ENCODE measurements around the gene TAAR6. TPM values are rescaled to one million over a fixed set of nuclear protein-coding genes. Genes with fewer than 3 reads are reported as not detected.
"Not testable (repeated sequence)": the region's sequence is repeated elsewhere in the genome, so short reads cannot be mapped to it uniquely, and the experiment has no call there.

The TAAR6 gene, protein sequence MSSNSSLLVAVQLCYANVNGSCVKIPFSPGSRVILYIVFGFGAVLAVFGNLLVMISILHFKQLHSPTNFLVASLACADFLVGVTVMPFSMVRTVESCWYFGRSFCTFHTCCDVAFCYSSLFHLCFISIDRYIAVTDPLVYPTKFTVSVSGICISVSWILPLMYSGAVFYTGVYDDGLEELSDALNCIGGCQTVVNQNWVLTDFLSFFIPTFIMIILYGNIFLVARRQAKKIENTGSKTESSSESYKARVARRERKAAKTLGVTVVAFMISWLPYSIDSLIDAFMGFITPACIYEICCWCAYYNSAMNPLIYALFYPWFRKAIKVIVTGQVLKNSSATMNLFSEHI
- not detected for polyA plus RNA-seq (2013, experiment 1 of 2; ENCODE audit: insufficient read length)
- not detected for polyA plus RNA-seq (2013, experiment 2 of 2; ENCODE audit: insufficient read length)

DNA sequence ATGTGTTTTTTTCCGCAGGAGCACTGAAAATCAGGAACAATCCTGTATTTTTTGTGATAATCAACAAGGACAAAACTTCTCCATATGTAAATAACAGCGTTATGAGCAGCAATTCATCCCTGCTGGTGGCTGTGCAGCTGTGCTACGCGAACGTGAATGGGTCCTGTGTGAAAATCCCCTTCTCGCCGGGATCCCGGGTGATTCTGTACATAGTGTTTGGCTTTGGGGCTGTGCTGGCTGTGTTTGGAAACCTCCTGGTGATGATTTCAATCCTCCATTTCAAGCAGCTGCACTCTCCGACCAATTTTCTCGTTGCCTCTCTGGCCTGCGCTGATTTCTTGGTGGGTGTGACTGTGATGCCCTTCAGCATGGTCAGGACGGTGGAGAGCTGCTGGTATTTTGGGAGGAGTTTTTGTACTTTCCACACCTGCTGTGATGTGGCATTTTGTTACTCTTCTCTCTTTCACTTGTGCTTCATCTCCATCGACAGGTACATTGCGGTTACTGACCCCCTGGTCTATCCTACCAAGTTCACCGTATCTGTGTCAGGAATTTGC, at the start of gene TAAR6:
Gene TAAR6 (plus strand): TSS at position 102 of the 557 bp plus-strand sequence. CDS start 0 bp downstream, at position 102.
- DNase-seq = no peak

DNA sequence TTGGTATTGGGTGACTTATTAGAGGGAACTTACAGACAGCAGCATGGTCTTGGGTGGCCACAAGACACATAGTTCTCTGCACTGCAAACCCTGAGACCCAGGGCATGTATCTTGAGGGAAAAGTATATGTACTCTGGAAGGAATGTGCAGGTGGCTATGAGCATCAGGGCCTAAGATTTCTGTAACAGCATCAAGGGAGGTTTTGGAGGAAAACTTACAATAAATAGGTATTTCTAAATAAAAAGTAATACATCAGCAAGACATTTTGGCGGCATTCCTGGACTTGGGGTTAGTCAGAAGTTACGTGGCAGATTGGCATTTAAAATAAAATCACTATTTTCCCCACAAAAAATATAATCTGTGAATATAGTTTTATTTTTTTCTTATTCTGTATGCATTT, 49.2 kb upstream of the TAAR6 start:
- peak; percentile 20 for DNase-seq

DNA sequence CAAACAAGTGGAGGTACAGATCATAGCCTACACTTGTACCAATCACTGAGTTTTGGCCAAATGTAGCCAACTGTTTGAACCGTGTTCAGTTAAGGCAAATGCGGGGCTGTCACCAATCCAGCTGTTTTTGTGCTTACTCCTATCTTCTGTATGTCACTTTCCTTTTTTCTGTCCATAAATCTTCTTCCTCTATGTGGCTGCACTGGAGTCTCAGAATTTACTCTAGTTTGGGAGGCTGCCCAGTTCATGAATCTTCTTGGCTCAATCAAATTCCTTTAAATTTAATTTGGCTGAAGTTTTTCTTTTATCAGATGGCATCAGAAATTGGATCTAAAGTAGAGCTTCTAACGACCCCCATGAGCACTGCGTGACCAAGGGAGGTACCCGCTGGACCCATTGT, 45.5 kb upstream of the TAAR6 start:
- no peak for DNase-seq

DNA sequence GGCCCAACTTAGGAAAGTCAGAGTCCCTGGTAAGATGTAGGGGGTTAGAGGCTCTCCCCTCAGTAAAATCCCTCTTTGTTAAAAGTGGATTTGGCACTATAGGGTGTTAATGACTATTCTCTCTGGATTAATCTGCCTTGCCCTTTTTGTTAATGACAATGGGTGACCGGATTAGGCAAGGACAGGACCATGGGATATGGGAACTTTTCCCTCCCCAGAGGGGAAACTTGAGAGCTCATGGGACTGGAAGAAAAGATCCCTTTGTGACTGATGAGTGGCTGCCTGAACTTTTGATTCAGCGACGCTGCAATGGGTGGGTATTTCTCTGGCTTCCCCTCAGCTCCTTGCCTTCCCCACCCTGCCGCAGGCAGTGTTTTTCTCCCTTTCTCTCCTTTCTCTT, 44.3 kb upstream of the TAAR6 start:
- no peak for DNase-seq

DNA sequence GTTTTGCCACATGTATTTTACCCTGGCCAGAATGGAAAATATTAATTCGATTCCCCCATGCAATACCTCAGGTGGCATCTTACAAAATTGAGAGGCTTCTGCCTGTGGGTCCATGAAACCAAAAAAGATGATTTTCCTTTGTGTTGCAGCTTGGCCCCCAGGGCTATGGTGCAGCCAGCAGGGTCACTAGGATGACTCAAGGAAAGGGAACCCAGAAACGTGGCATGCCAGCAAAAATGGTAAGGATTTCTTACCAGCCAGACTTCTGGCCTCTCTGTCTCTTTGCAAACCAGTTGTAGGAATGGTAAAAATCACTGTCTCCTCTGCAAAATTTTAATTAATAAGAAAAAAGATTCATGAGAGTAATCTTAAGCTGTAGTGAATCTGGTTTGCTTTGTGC, 43.7 kb upstream of the TAAR6 start:
- no peak for DNase-seq

DNA sequence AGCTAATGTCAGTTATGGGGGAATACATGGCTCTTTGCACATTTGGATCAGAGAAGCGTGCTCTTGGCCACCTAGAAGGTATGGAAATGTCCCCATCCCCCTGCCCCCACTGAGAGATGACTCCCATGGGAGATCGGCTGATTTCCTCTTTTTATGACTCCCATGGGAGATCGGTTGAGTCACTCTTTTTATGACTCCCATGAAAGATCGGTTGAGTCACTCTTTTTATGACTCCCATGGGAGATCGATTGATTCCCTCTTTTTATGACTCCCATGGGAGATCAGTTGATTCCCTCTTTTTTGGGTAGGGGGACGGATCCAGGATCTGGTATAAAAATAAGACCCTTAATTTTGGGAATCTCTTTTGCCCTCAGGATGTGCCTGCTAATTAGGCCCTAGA, 42.3 kb upstream of the TAAR6 start:
- peak; percentile 9 for DNase-seq

DNA sequence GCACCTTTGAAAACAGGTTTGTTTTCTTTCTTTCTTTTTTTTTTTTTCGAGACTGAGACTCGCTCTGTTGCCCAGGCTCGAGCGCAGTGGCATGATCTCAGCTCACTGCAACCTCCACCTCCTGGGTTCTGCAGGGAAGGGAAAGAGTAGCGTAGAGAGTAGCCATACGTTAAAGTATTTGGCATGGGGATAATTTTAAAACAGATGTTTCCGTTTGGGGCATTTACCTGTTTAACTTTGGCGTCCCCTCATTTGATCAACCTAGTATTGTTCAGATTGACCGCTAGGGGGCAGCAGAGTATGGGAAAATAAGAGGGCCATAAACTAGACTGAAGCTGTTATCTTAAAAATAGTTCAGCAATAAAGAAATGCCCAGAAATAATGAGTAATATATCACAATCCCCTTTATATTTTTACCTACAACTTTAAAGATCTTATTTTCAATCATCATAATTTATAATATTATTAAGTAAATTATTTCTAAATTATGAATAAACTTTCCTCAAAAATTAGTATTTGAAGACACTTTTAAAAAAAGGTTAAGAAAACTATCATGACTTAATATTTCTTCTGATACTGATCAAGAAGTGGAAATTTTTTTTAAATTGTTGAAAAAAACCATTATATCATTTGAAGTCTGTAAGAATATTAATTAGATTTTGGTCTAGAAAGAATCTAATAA, 39.7 kb upstream of the TAAR6 start:
- peak; percentile 62 for DNase-seq

DNA sequence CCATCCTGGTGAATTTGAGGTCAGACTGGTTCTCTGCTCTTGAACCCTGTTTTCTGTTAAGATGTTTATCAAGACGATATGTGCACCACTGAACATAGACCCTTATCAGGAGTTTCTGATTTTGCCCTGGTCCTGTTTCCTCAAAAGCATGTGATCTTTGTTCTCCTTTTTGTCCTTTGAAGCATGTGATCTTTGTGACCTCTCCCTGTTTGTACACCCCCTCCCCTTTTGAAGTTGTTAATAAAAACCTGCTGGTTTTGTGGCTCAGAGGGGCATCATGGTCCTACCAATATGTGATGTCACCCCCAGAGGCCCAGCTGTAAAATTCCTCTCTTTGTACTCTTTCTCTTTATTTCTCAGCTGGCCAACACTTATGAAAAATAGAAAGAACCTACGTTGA, 35.6 kb upstream of the TAAR6 start:
- DNase-seq = not testable (repeated sequence)

DNA sequence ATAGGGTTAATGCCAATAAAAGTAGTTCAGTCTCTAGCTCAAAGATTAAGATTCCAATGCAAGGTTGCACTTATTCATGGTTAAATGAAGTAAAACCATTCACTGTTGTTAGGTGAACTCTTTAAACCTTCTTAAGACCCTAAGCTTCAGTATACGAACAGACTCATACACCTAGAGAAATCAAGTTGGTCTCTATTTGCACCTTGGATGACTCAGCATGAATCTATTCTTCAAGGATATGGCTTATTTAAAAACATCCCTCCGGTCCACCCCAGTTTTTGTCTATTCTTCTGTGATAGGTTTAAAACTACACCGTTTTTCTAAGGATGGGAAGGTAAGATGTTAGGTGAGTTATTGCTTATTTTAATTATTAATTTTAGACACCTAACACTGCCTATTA, 33.0 kb upstream of the TAAR6 start:
- DNase-seq = no peak

DNA sequence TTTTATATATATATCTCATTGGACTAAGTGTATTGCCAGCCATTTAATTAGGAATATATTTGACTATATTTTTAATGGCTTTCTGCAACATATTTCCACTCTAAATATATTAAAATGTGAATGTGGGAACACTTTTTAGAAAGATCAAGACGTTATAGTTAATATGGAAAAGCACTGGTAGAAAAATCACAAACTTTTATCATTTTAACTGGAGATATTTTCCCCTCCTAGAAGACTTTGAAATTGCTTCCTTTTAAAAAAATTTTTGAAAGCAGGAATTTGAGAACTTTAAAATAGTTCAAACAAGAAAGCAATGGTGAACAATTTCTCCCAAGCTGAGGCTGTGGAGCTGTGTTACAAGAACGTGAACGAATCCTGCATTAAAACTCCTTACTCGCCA, 32.1 kb upstream of the TAAR6 start, which contains the start of gene TAAR9:
Gene TAAR9 (plus strand): TSS at position 301 of the 400 bp plus-strand sequence. CDS start 13 bp downstream, at position 314.
- no peak for DNase-seq

DNA sequence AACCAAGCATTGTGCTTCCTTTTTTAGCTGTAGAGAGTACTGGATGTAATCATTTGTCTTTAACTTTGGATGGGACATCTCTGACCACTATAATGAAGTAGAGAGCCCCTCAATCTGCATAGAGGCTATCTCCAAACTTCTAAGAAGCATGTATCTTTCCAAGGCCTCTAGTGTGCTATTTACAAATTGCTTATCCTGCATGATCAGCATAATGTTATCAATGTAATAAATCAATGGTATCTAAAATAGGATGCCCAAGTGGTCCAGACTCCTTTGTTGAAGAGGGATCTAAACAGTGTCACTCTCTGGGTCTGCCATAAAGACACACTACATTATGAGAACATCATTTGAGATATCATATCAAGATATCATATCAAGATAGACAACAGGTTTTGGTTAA, 25.3 kb upstream of the TAAR6 start:
- DNase-seq = no peak

DNA sequence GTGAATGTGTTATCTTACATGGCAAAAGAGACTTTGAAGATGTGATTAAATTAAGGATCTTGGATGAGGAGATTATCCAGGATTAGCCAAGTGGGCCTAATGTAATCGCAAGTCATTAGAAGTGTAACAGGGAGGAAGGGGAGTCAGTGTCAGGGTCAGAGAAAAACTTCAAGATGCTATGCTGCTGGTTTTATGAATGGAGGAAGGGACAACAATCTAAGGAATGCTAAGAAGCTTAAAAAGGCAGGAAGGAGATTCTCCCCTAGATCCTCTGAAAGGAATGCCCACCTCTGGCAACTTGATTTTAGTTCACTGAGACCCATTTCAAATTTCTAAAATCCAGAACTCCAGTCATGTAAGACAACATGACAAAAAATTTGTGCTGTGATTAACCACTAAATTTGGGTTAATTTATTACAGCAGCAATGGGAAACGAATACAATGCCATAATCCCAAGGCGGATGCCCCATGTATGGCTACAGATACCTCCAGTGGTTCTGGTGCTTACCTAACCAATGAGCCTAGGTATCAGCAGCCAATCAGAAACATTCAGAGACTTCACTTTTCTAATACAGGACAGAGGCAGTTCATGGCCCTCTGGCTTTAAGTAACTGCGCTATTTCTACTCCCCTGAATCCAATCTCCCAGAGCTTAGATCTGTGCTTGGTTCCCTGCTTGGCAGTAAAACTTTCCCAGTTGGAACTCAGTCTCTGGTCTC, 21.2 kb upstream of the TAAR6 start:
- no peak for DNase-seq

DNA sequence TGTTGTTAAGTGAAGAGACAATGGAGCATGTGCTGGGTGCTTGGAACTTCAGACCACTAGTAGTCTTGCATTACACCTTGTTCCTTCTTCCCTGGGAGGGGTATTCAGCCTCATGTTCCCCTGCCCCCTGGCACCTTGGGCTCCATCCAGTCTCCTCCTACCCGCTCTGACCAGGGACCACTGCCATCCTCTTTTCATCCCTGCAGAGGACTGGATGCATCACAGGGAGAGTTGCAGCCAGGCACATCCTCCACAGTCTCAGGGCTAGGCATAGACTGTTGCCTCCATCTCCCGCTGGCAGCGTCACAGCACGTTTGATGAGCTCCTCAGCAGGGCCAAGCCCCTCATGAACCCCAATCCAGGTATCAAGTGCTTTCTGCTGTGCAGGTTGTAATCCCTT, 18.9 kb upstream of the TAAR6 start:
- no peak for DNase-seq

DNA sequence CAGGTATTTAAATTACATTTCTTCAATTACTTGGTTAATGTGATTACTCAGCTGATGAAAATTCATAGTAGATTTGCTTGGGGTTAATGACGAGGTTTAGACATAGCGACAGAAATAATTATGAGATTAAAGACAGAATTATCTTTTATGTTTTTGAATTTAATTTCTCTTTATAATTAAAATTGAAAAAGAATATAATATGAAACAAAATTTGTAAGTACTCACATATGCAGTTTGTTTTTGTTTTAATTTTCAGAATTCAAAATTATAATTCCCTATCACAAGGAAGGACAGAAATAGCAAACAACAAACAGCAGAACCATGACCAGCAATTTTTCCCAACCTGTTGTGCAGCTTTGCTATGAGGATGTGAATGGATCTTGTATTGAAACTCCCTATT, 17.8 kb upstream of the TAAR6 start, which contains the start of gene TAAR8:
Gene TAAR8 (plus strand): TSS at position 301 of the 400 bp plus-strand sequence. CDS start 21 bp downstream, at position 322.
- DNase-seq = no peak

DNA sequence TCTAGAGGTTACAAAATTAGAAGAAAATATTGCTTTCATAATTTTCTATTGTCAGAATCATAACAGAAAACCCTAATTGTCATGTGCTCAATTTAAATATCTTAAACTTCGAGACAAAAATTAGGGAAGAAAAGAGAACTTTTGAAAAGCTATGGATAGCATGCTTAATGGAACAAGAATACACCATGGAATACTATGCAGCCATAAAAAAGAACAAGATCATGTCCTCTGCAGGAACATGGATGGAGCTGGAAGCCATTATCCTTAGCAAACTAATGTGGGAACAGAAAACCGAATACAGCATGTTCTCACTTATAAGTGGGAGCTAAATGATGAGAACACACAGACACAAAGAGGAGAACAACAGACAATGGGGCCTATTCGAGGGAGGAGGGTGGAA, 10.0 kb upstream of the TAAR6 start:
- DNase-seq = not testable (repeated sequence)

DNA sequence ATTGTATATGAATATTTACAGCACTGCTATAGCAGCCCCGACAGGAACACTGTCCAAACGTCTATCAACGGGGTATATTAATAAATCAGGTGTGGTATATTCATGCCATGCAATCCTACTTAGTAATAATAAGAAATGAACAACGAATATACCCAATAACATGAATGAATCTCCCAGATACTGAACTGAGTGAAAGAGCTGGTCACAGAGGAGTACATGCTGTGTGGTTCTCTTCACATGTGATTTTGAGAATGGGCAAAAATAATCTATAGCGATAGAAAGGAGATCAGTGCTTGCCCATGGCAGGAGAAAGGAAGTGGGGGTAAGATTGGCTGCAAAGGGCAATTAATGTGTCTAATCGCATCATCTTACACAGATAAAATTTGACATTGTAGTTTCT, 3.7 kb upstream of the TAAR6 start:
- no peak for DNase-seq

DNA sequence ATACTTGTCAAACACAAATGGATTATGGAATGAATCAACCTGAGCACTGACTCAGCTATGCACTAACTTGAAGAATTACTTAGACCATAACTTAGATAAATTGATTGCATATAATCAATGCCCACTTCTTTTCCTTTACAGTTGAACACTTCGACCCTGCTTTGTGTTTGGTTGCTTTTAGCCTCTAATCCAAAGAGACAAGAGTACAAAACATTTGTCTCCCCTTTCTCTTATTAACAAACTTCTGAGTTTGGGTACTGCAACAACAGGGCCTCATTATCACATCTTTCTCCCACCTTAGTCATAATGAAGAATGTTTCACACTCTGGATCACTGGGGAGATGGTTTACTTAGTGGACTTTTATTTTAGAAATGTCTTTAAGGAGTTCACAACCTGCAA, 2.6 kb upstream of the TAAR6 start:
- no peak for DNase-seq

DNA sequence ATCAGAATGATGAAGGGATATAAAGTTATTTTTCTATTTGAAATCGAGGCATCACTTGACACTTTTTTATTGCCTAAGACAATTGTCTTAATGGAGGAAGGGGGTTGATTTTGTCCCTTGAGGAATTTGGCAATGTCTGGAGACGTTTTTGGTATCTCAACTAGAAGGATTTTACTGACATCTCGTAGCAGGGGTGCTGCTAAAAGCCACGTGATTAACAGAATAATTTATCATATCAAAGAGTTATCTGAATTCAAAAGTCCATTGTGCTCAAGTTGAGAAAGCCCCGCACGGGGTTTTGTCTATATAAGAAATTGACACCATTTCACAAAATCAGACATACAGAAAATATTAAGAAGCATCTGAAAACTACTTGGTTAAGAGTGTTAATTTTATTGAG, 1.5 kb upstream of the TAAR6 start:
- DNase-seq = no peak

DNA sequence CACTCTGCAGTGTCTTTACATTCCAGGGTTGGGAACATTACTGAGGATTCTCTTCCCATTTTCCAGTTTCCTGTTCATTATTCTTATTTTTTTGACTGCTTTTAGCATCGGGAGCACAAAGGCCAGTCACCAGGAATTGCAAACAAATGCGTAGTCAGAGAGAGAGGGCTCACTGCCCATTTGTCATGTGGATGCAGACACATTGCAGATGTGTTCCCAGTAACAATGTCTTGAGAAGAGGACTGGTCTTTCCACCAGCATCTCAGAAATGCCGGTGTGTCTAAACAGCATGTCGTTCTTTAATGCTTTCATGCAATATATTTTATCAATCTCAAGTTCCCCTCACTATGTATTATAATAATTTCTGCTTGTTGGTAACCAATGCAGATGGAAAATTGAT, 952 bp upstream of the TAAR6 start:
- no peak for DNase-seq

DNA sequence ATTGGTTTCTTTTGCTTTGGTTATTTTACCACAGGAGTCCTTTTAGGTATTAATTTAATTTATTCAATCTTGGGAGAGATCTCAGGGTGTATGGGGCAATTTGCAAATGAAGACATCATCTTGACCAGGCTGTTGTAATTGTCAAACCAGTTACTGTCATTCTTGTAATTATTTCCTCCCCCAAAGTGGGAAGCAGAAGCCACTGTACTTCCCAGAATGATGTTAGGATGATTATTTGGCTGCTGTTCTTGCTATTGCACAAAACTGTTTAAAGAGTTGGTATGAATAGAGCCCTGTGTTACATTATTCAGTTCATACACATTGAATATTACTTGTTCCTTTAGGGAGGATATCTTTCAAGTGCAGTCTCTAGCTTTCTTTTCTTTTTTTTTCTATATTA, 1.7 kb downstream of the TAAR6 start:
- DNase-seq = no peak

DNA sequence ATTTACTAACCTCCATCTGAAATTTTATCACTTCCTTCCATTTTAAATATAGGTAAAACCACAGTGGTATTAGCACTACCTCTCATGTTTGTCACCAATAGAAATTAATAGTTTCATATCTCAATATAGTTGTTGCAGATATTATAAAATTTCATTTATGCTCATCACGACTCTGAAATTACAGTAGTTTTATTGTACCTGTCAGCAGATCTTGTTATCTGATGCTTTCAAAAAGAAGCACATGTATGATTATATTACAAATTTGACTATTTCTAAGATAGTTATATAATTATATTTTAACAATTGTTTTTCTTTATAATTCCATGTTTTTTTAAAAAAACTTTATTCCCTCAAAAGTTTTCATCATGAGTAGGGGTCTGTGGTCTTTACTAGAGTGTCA, 14.6 kb downstream of the TAAR6 start:
- no peak for DNase-seq

DNA sequence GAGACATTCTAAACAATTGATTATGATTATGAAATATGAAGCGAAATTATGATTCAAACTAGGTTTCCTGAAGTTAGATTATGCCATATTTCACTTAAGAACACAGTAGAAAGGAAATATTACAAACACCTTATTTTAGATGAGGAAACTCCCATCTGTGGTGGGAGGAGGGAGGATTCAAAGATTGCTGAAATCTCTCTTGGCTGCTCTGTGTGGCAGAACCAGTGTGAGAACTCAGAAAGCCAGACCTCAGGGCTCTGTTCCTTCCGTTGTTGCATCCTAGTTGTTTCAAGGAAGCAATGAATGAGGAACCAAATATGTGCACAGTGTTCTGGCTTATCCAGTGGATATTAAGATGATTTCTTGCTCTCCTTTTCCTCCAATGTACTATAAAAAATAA, 17.3 kb downstream of the TAAR6 start:
- no peak for DNase-seq

DNA sequence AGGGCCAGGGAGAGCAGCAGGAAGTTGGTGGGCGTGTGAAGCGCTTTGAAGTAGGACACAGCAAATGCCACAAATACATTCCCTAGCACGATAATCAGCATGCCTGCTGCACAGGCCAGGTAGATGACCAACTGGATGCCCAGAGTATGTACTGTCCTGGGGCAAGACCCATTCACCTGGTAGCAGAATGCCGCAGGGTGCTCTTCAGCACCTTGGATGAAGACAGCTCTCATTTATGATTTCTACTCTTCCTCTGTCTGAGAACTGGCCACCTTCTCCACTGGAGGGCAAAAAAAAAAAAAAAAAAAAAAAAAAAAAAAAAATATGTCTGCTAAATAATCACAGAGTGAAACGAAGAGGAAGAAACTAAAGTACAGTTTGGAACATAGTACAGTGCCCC, 19.3 kb downstream of the TAAR6 start, which contains the start of gene TAAR5:
Gene TAAR5 (minus strand): TSS at position 288 of the 400 bp plus-strand sequence. CDS start 55 bp downstream, at position 233.
- DNase-seq = no peak

All from fibroblast of skin of scalp (primary cell).